H9 (cell line): ENCODE data around the gene PXDC1. TPM values are rescaled to one million over a fixed set of nuclear protein-coding genes. Genes with fewer than 3 reads are reported as not detected.

Experiments used
- DNase-seq: peaks from one replicate; pipeline ENCODE4 v3.0.0-alpha.2; 2017
- H2AFZ ChIP-seq: one replicate; pipeline ENCODE4 v1.6.1; 2013; ENCODE audit warnings: mild to moderate bottlenecking, low read length, control low read depth, moderate library complexity
- H2AK5ac ChIP-seq: 2 replicates; pipeline ENCODE4 v1.6.1; 2013; ENCODE audit warnings: low read length, control low read depth, mixed read lengths; ENCODE audit not compliant: insufficient read length
- H2BK120ac ChIP-seq: one replicate; pipeline ENCODE4 v1.6.1; 2013; ENCODE audit warnings: low read depth, mild to moderate bottlenecking, low read length, control low read depth, inconsistent platforms; ENCODE audit not compliant: poor library complexity, severe bottlenecking
- H2BK12ac ChIP-seq: 2 replicates; pipeline ENCODE4 v1.6.1; 2013; ENCODE audit warnings: low read length, control low read depth, mixed read lengths, low read depth; ENCODE audit not compliant: insufficient read length
- H2BK15ac ChIP-seq: 2 replicates; pipeline ENCODE4 v1.6.1; 2013; ENCODE audit warnings: low read depth, low read length, control low read depth
- H2BK20ac ChIP-seq: one replicate; pipeline ENCODE4 v1.6.1; 2013; ENCODE audit warnings: low read depth, mild to moderate bottlenecking, low read length, control low read depth, inconsistent platforms; ENCODE audit not compliant: poor library complexity, severe bottlenecking
- H2BK5ac ChIP-seq: 2 replicates; pipeline ENCODE4 v1.6.1; 2013; ENCODE audit warnings: low read length, control low read depth, mixed read lengths; ENCODE audit not compliant: insufficient read length
- H3K14ac ChIP-seq: 2 replicates; pipeline ENCODE4 v1.6.1; 2013; ENCODE audit warnings: low read length, control low read depth; ENCODE audit not compliant: insufficient read depth
- H3K18ac ChIP-seq: 2 replicates; pipeline ENCODE4 v1.6.1; 2013; ENCODE audit warnings: low read depth, mild to moderate bottlenecking, mixed read lengths, low read length, control low read depth; ENCODE audit not compliant: insufficient read length
- H3K23ac ChIP-seq: 2 replicates; pipeline ENCODE4 v1.6.1; 2013; ENCODE audit warnings: low read length, control low read depth, mixed read lengths, low read depth; ENCODE audit not compliant: insufficient read length
- H3K23me2 ChIP-seq: 2 replicates; pipeline ENCODE4 v1.6.1; 2013; ENCODE audit warnings: low read depth, mild to moderate bottlenecking, mixed read lengths, low read length, control low read depth; ENCODE audit not compliant: insufficient read length, poor library complexity, severe bottlenecking
- H3K27ac ChIP-seq: 2 replicates; pipeline ENCODE4 v1.5.1; 2013; ENCODE audit warnings: low read length, control low read depth, mixed read lengths, low read depth; ENCODE audit not compliant: insufficient read length
- H3K27me3 ChIP-seq: 2 replicates; pipeline ENCODE4 v1.6.1; 2013; ENCODE audit warnings: low read length, control low read depth, inconsistent platforms; ENCODE audit not compliant: insufficient read depth
- H3K4ac ChIP-seq: 2 replicates; pipeline ENCODE4 v1.6.1; 2013; ENCODE audit warnings: low read depth, mild to moderate bottlenecking, control low read depth, inconsistent platforms, low read length, moderate library complexity
- H3K4me1 ChIP-seq: 2 replicates; pipeline ENCODE4 v1.6.1; 2013; ENCODE audit warnings: low read length, control low read depth, inconsistent platforms; ENCODE audit not compliant: insufficient read depth
- H3K4me2 ChIP-seq: 2 replicates; pipeline ENCODE4 v1.6.1; 2013; ENCODE audit warnings: low read length, control low read depth, mixed read lengths; ENCODE audit not compliant: insufficient read length, insufficient read depth
- H3K56ac ChIP-seq: 2 replicates; pipeline ENCODE4 v1.6.1; 2013; ENCODE audit warnings: low read depth, mild to moderate bottlenecking, mixed read lengths, low read length, control low read depth; ENCODE audit not compliant: insufficient read length
- H3K79me1 ChIP-seq: 2 replicates; pipeline ENCODE4 v1.6.1; 2013; ENCODE audit warnings: low read depth, mild to moderate bottlenecking, moderate library complexity, low read length, control low read depth, inconsistent platforms; ENCODE audit not compliant: insufficient read depth, poor library complexity, severe bottlenecking
- H3K79me2 ChIP-seq: 2 replicates; pipeline ENCODE4 v1.6.1; 2013; ENCODE audit warnings: low read length, control low read depth, inconsistent platforms; ENCODE audit not compliant: insufficient read depth
- H3K9ac ChIP-seq: 2 replicates; pipeline ENCODE4 v1.6.1; 2013; ENCODE audit warnings: low read length, control low read depth, mixed read lengths; ENCODE audit not compliant: insufficient read length; ENCODE audit errors: extremely low read depth
- H3K9me3 ChIP-seq: one replicate; pipeline ENCODE4 v1.6.1; 2013; ENCODE audit warnings: low read depth, low read length, inconsistent platforms; ENCODE audit not compliant: control insufficient read depth
- H3T11ph ChIP-seq: one replicate; pipeline ENCODE4 v1.6.1; 2013; ENCODE audit warnings: mild to moderate bottlenecking, low read length, control low read depth, inconsistent platforms
- H4K20me1 ChIP-seq: one replicate; pipeline ENCODE4 v1.6.1; 2013; ENCODE audit not compliant: control insufficient read depth, insufficient read length, insufficient read depth
- H4K5ac ChIP-seq: 2 replicates; pipeline ENCODE4 v1.6.1; 2013; ENCODE audit warnings: low read depth, mild to moderate bottlenecking, mixed read lengths, low read length, control low read depth; ENCODE audit not compliant: insufficient read length
- H4K8ac ChIP-seq: replicated peaks from 2 replicates; pipeline ENCODE4 v1.6.1; 2013; ENCODE audit warnings: low read length, control low read depth, mixed read lengths, low read depth; ENCODE audit not compliant: insufficient read length
- H4K91ac ChIP-seq: 2 replicates; pipeline ENCODE4 v1.6.1; 2013; ENCODE audit warnings: low read depth, mild to moderate bottlenecking, moderate library complexity, mixed read lengths, low read length, control low read depth; ENCODE audit not compliant: insufficient read length
- H3K27ac Mint-ChIP-seq, 3 experiments: 2 replicates in 2 of 3; 3 replicates in 1 of 3; pipeline ENCODE4 v1.8.0; 2020 to 2021; ENCODE audit warnings: mixed read lengths in 3 of 3, mild to moderate bottlenecking in 1 of 3, moderate library complexity in 1 of 3
- H3K27me3 Mint-ChIP-seq: 2 replicates; pipeline ENCODE4 v1.8.0; 2021; ENCODE audit warnings: low read depth, mild to moderate bottlenecking, moderate library complexity, mixed read lengths
- H3K36me3 Mint-ChIP-seq, 3 experiments: 2 replicates in 2 of 3; 3 replicates in 1 of 3; pipeline ENCODE4 v1.8.0; 2020 to 2021; ENCODE audit warnings: low read depth in 3 of 3, mixed read lengths in 3 of 3; ENCODE audit not compliant: insufficient read depth in 1 of 3
- H3K4me1 Mint-ChIP-seq, 2 experiments: 2 replicates each; pipeline ENCODE4 v1.8.0; 2020; ENCODE audit warnings: mixed read lengths in 2 of 2
- H3K4me3 Mint-ChIP-seq, 2 experiments: 2 replicates in 1 of 2; 3 replicates in 1 of 2; pipeline ENCODE4 v1.8.0; 2020 to 2021; ENCODE audit warnings: mild to moderate bottlenecking in 2 of 2, mixed read lengths in 2 of 2, moderate library complexity in 1 of 2
- H3K9me3 Mint-ChIP-seq, 2 experiments: 2 replicates in 1 of 2; 3 replicates in 1 of 2; pipeline ENCODE4 v1.8.0; 2020; ENCODE audit warnings: mild to moderate bottlenecking in 2 of 2, mixed read lengths in 2 of 2, moderate library complexity in 1 of 2
- WGBS: extraction: QIAGEN DNeasy Blood & Tissue Kit; methylation state at CpG from one replicate; pipeline ENCODE4 v1.1.7; 2013; ENCODE audit warnings: missing lambda C conversion rate, low lambda C conversion rate, mixed read lengths; ENCODE audit not compliant: insufficient read length; ENCODE audit errors: extremely low coverage; 5-methylcytosine and 5-hydroxymethylcytosine counted together
- total RNA-seq: library from RNA; stranded (reverse); gene quantifications from 2 replicates; pipeline ENCODE4 v1.2.1, GENCODE V29; 2021
- TF ChIP-seq, protein P1 (sequence below): fragments of 200-600 bp; sonication (generic); conservative IDR thresholded peaks from 3 replicates; pipeline ENCODE4 v1.8.0; 2021; ENCODE audit warnings: antibody characterized with exemption, mild to moderate bottlenecking

Gene PXDC1
- total RNA-seq, 1 experiment from 2014 or later, result 3.1 TPM

DNA sequence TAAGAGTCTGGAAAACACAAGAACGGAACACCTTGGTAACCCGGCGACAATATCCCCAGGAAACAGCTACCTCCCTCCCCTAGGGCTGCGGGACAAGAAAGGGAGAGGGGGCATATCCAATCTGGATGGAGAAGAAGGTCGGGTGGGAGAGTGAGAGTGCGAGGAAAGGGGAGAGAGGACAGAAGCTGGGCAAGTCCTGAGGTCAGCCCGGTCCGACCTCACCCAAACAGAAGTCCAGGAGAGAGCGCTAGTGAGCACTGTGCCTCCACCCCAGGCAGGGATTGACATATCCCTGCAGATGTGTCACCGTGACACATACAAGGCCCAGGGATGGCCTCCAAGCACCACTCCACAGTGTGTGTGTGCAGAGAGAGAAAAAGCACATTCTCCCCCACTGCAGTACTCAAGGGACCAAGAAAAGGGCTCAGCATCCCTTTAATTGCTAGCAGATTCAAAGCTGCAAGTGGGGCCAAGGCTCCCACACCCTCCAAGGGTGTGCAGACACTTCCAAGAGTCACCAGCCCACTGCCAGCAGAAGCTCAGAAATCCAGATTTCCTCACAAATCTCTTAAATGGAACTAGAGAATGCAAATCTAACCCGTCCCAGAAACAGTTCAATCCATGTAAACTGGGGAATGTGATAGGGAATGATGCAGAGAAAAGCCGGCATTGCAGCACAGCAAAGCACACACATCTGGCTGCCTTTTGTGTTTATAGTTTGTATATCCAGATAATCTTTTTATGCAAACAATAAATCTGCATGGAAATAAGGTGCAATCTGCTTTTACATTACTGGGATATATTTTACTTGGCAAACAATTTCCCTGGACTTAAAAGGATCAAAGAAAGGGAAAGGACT is 3.1 kb downstream of the PXDC1 start:
- H4K5ac ChIP-seq, result no peak overlapping the region
- no peaks in the 10 kb centered on the region for H3K79me2 ChIP-seq
- Mint-ChIP-seq H3K36me3 (no peaks in the 10 kb centered on the region; a peak in 1 of 7 replicates), H3K27ac (no peak overlapping the region), H3K4me3 (no peak overlapping the region; a peak in 1 of 5 replicates), H3K9me3 (no peaks in the 10 kb centered on the region), H3K4me1 (peaks cover 30 to 36% of the 10 kb centered on the region in 2 experiments), H3K27me3 (peaks cover 52% of the 10 kb centered on the region)
- peaks cover 13% of the 10 kb centered on the region; the same call in 1 of the 2 replicates for H3K27me3 ChIP-seq
- H4K91ac ChIP-seq, result no peak overlapping the region
- no peak overlapping the region for H2BK12ac ChIP-seq
- no peak overlapping the region for H3K4ac ChIP-seq
- no peak overlapping the region for H2BK5ac ChIP-seq
- H3K4me2 ChIP-seq, result no peak overlapping the region
- DNase-seq, result peak; percentile 83
- no peak overlapping the region for H2BK15ac ChIP-seq
- H2BK120ac ChIP-seq, result no peak overlapping the region
- no peaks in the 10 kb centered on the region for H3K4me1 ChIP-seq
- TF ChIP-seq, protein P1, sequence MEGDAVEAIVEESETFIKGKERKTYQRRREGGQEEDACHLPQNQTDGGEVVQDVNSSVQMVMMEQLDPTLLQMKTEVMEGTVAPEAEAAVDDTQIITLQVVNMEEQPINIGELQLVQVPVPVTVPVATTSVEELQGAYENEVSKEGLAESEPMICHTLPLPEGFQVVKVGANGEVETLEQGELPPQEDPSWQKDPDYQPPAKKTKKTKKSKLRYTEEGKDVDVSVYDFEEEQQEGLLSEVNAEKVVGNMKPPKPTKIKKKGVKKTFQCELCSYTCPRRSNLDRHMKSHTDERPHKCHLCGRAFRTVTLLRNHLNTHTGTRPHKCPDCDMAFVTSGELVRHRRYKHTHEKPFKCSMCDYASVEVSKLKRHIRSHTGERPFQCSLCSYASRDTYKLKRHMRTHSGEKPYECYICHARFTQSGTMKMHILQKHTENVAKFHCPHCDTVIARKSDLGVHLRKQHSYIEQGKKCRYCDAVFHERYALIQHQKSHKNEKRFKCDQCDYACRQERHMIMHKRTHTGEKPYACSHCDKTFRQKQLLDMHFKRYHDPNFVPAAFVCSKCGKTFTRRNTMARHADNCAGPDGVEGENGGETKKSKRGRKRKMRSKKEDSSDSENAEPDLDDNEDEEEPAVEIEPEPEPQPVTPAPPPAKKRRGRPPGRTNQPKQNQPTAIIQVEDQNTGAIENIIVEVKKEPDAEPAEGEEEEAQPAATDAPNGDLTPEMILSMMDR, result peak; percentile 79
- H3T11ph ChIP-seq, result no peak overlapping the region
- H3K9ac ChIP-seq, result no peak overlapping the region
- H3K23ac ChIP-seq, result no peak overlapping the region
- peaks cover 6% of the 10 kb centered on the region for H3K23me2 ChIP-seq
- no peak overlapping the region for H4K8ac ChIP-seq
- no peaks in the 10 kb centered on the region for H3K9me3 ChIP-seq
- H2BK20ac ChIP-seq, result no peak overlapping the region
- H2AK5ac ChIP-seq, result no peak overlapping the region
- no CpG with 5 or more reads among the region's 12 CpGs for WGBS
- H3K18ac ChIP-seq, result no peak overlapping the region
- no peak overlapping the region for H3K56ac ChIP-seq
- H4K20me1 ChIP-seq, result no peaks in the 10 kb centered on the region
- no peak overlapping the region for H3K27ac ChIP-seq
- no peak overlapping the region for H2AFZ ChIP-seq
- no peaks in the 10 kb centered on the region for H3K79me1 ChIP-seq
- no peak overlapping the region for H3K14ac ChIP-seq
